Fibroblast of skin of left quadriceps (primary cell): Measurements from ENCODE around the gene TTYH3.
"Not testable (repeated sequence)": the region's sequence is repeated elsewhere in the genome, so short reads cannot be mapped to it uniquely, and the experiment has no call there.

Experiments
- DNase-seq, 2 experiments: peaks; one replicate each; pipeline ENCODE4 v3.0.0-alpha.2; 2013; ENCODE audit warnings: low read depth in 2 of 2

The TTYH3 gene

GRCh38 chr7:2631946-2632732 lies at the start of gene TTYH3:
TTYH3 (plus strand) TSS chr7:2631986; CDS start chr7:2632156, 170 bp downstream.
- DNase-seq, result no peak

GRCh38 chr7:2582006-2582735 lies 49.6 kb upstream of the TTYH3 start:
- DNase-seq, result no peak

GRCh38 chr7:2583798-2584580 lies 47.8 kb upstream of the TTYH3 start:
- no peak for DNase-seq

GRCh38 chr7:2585446-2585845 lies 46.3 kb upstream of the TTYH3 start:
- DNase-seq, result no peak

GRCh38 chr7:2586326-2587020 lies 45.3 kb upstream of the TTYH3 start:
- no peak for DNase-seq

- DNase-seq, result no peak
These were observed 44.7 kb upstream of the TTYH3 start for GRCh38 chr7:2587134-2587533.

GRCh38 chr7:2587778-2588177 lies 44.0 kb upstream of the TTYH3 start:
- DNase-seq, result no peak

GRCh38 chr7:2589341-2589740 lies 42.4 kb upstream of the TTYH3 start:
- no peak for DNase-seq

GRCh38 chr7:2589941-2590340 lies 41.8 kb upstream of the TTYH3 start:
- not testable (repeated sequence) for DNase-seq

GRCh38 chr7:2592375-2592865 lies 39.4 kb upstream of the TTYH3 start:
- no peak for DNase-seq

GRCh38 chr7:2593036-2593727 lies 38.6 kb upstream of the TTYH3 start:
- no peak for DNase-seq

- no peak for DNase-seq
These were observed 37.2 kb upstream of the TTYH3 start for GRCh38 chr7:2594599-2594998.

GRCh38 chr7:2595258-2595860 lies 36.4 kb upstream of the TTYH3 start:
- DNase-seq, result no peak

GRCh38 chr7:2596464-2597272 lies 35.1 kb upstream of the TTYH3 start:
- no peak for DNase-seq

GRCh38 chr7:2597273-2597640 lies 34.5 kb upstream of the TTYH3 start:
- no peak for DNase-seq

- DNase-seq, result no peak
These were observed 33.5 kb upstream of the TTYH3 start for GRCh38 chr7:2598154-2598823.

GRCh38 chr7:2601065-2601464 lies 30.7 kb upstream of the TTYH3 start:
- DNase-seq, result no peak

GRCh38 chr7:2601907-2602306 lies 29.9 kb upstream of the TTYH3 start:
- DNase-seq, result no peak

- DNase-seq, result no peak
These were observed 29.3 kb upstream of the TTYH3 start for GRCh38 chr7:2602406-2603043.
